Endodermal cell (in vitro differentiated cells): ENCODE results near the gene HAPLN3. TPM values are rescaled to one million over a fixed set of nuclear protein-coding genes. Genes with fewer than 3 reads are reported as not detected.

Source experiments
- DNase-seq: peaks from one replicate; pipeline ENCODE4 v3.0.0-alpha.2; 2017
- H3K27ac ChIP-seq: 2 replicates; pipeline ENCODE4 v1.5.1; 2013; ENCODE audit warnings: mild to moderate bottlenecking, low read depth, low read length, moderate library complexity
- H3K27me3 ChIP-seq: 2 replicates; pipeline ENCODE4 v1.6.1; 2013; ENCODE audit warnings: mild to moderate bottlenecking, low read length, moderate library complexity; ENCODE audit not compliant: insufficient read depth, control insufficient read depth, poor library complexity, severe bottlenecking
- H3K36me3 ChIP-seq: 2 replicates; pipeline ENCODE4 v1.7.0; 2013; ENCODE audit warnings: mild to moderate bottlenecking, low read length, moderate library complexity; ENCODE audit not compliant: control insufficient read depth, insufficient read depth
- H3K4me1 ChIP-seq: one replicate; pipeline ENCODE4 v1.7.0; 2013; ENCODE audit warnings: low read length; ENCODE audit not compliant: control insufficient read depth, insufficient read depth
- H3K4me3 ChIP-seq: 2 replicates; pipeline ENCODE4 v1.5.1; 2013; ENCODE audit warnings: mild to moderate bottlenecking, low read length, moderate library complexity
- H3K9ac ChIP-seq: 2 replicates; pipeline ENCODE4 v1.6.1; 2013; ENCODE audit warnings: mild to moderate bottlenecking, low read length, moderate library complexity; ENCODE audit not compliant: poor library complexity, severe bottlenecking; ENCODE audit errors: extremely low read depth
- H3K9me3 ChIP-seq: 2 replicates; pipeline ENCODE4 v1.6.1; 2013; ENCODE audit warnings: mild to moderate bottlenecking, low read length, moderate library complexity; ENCODE audit not compliant: control insufficient read depth
- H3K27ac Mint-ChIP-seq: 2 replicates; pipeline ENCODE4 v1.8.0; 2020; ENCODE audit warnings: mixed read lengths
- H3K27me3 Mint-ChIP-seq: 2 replicates; pipeline ENCODE4 v1.8.0; 2021; ENCODE audit warnings: mild to moderate bottlenecking, mixed read lengths; ENCODE audit not compliant: insufficient read depth
- H3K36me3 Mint-ChIP-seq: 2 replicates; pipeline ENCODE4 v1.8.0; 2020; ENCODE audit warnings: low read depth, mixed read lengths
- H3K4me1 Mint-ChIP-seq: 2 replicates; pipeline ENCODE4 v1.8.0; 2020; ENCODE audit warnings: mixed read lengths
- H3K4me3 Mint-ChIP-seq: 2 replicates; pipeline ENCODE4 v1.8.0; 2020; ENCODE audit warnings: mild to moderate bottlenecking, moderate library complexity, mixed read lengths
- H3K9me3 Mint-ChIP-seq: 2 replicates; pipeline ENCODE4 v1.8.0; 2020; ENCODE audit warnings: mild to moderate bottlenecking, mixed read lengths
- CTCF ChIP-seq: fragments of 200-600 bp; sonication (generic); conservative IDR thresholded peaks from 2 replicates; pipeline ENCODE4 v1.5.0; 2021; ENCODE audit warnings: antibody characterized with exemption, mild to moderate bottlenecking
- WGBS, 2 experiments: methylation state at CpG; one replicate each; pipeline versions ENCODE4 v1.1.5 to v1.1.7; 2013; ENCODE audit warnings: missing lambda C conversion rate in 2 of 2, mixed read lengths in 1 of 2; ENCODE audit not compliant: insufficient coverage in 1 of 2, insufficient read length in 1 of 2; 5-methylcytosine and 5-hydroxymethylcytosine counted together
- total RNA-seq, 2 donors: library from RNA; stranded (reverse); fragmentation: NEBNext Ultra II Directional in 1 of 2; extraction: Animal tissue kit (Norgen Biotek cat#: 25700) in 1 of 2; gene quantifications; 2 replicates in 1 of 2; 3 replicates in 1 of 2; pipeline ENCODE4 v1.2.1, GENCODE V29; 2021

Gene HAPLN3
- total RNA-seq, 2 donors from 2014 or later: 5.8 to 15.6 TPM

- no peak overlapping the region for H3K4me3 Mint-ChIP-seq
- H3K27ac Mint-ChIP-seq: no peak overlapping the region
- no peaks in the 10 kb centered on the region for H3K36me3 Mint-ChIP-seq
- Histone ChIP-seq H3K36me3 (no peaks in the 10 kb centered on the region), H3K9ac (no peak overlapping the region), H3K4me1 (no peaks in the 10 kb centered on the region), H3K9me3 (peaks cover 7% of the 10 kb centered on the region), H3K4me3 (no peak overlapping the region), H3K27ac (no peak overlapping the region), H3K27me3 (no peaks in the 10 kb centered on the region)
- WGBS, 2 experiments: 87 to 89% methylated on average over 7 of the region's 7 CpGs
- H3K27me3 Mint-ChIP-seq: peaks cover 13% of the 10 kb centered on the region
- no peak for TF ChIP-seq CTCF
- H3K4me1 Mint-ChIP-seq: no peaks in the 10 kb centered on the region
- DNase-seq: no peak
- peaks cover 8% of the 10 kb centered on the region for H3K9me3 Mint-ChIP-seq
These were observed 35.8 kb downstream of the HAPLN3 start for GRCh38 chr15:88859550-88859949.

- no peak for TF ChIP-seq CTCF
- H3K4me3 ChIP-seq: no peak overlapping the region
- Mint-ChIP-seq H3K27ac (no peak overlapping the region), H3K9me3 (peaks cover 13% of the 10 kb centered on the region), H3K36me3 (no peaks in the 10 kb centered on the region), H3K4me3 (no peak overlapping the region), H3K27me3 (peaks cover 13% of the 10 kb centered on the region), H3K4me1 (no peaks in the 10 kb centered on the region)
- H3K4me1 ChIP-seq: no peaks in the 10 kb centered on the region
- no peak for DNase-seq
- no peaks in the 10 kb centered on the region for H3K36me3 ChIP-seq
- no peak overlapping the region for H3K27ac ChIP-seq
- 90 to 96% methylated on average over 11 of the region's 11 CpGs for WGBS, 2 experiments
- H3K27me3 ChIP-seq: no peaks in the 10 kb centered on the region
- no peak overlapping the region for H3K9ac ChIP-seq
- H3K9me3 ChIP-seq: peaks cover 13% of the 10 kb centered on the region
These were observed 36.4 kb downstream of the HAPLN3 start for GRCh38 chr15:88858934-88859333.

GRCh38 chr15:88852476-88852875, 42.9 kb downstream of the HAPLN3 start:
- Histone ChIP-seq H3K27ac (no peak overlapping the region), H3K9me3 (peaks cover 16% of the 10 kb centered on the region), H3K36me3 (no peaks in the 10 kb centered on the region), H3K4me1 (no peaks in the 10 kb centered on the region), H3K9ac (no peak overlapping the region), H3K4me3 (no peak overlapping the region), H3K27me3 (peaks cover 6% of the 10 kb centered on the region)
- TF ChIP-seq CTCF: no peak
- no peak overlapping the region for H3K27ac Mint-ChIP-seq
- no peaks in the 10 kb centered on the region for H3K36me3 Mint-ChIP-seq
- H3K4me1 Mint-ChIP-seq: no peaks in the 10 kb centered on the region
- no peak overlapping the region for H3K4me3 Mint-ChIP-seq
- no peak for DNase-seq
- H3K9me3 Mint-ChIP-seq: peaks cover 17% of the 10 kb centered on the region
- peaks cover 18% of the 10 kb centered on the region for H3K27me3 Mint-ChIP-seq
